IMR-90 (cell line): ENCODE results near the gene PRPF40B. TPM values are rescaled to one million over a fixed set of nuclear protein-coding genes. Genes with fewer than 3 reads are reported as not detected.

Experiments used
- ATAC-seq: fragments of 200-7000 bp; cut with Tn5 transposase; 2 replicates; pipeline ENCODE4 v1.9.1; 2020; ENCODE audit warnings: low read depth, mild to moderate bottlenecking, moderate library complexity
- BruUV-seq: library from RNA; stranded (reverse); fragments of 400-500 nt; replicated peaks from 2 replicates; lab custom pipeline; 2021; lab: Mats Ljungman, UMichigan
- CTCF ChIA-PET: fragments of 300-600 bp; formaldehyde crosslinking; extraction: SDS; loops from one replicate; lab custom pipeline; 2021; ENCODE audit warnings: antibody characterized with exemption; lab: Yijun Ruan, JAX
- POLR2A ChIA-PET: fragments of 300-600 bp; sonication (Branson Sonifier 250); formaldehyde crosslinking; loops from one replicate; lab custom pipeline; 2022; ENCODE audit warnings: antibody characterized with exemption; ENCODE audit not compliant: unreplicated experiment; lab: Charles Lee
- DNase-seq: peaks from one replicate; pipeline ENCODE4 v3.0.0; 2013
- H2AFZ ChIP-seq: replicated peaks from 2 replicates; pipeline ENCODE3; 2013; ENCODE audit warnings: low read length, mild to moderate bottlenecking; ENCODE audit not compliant: poor library complexity
- H2AK5ac ChIP-seq: 2 replicates; pipeline ENCODE4 v1.6.1; 2013; ENCODE audit warnings: low read depth, low read length, inconsistent platforms
- H2AK9ac ChIP-seq: replicated peaks from 2 replicates; pipeline ENCODE3; 2013; ENCODE audit warnings: mild to moderate bottlenecking, low read depth, low read length, moderate library complexity; ENCODE audit not compliant: poor library complexity
- H2BK120ac ChIP-seq: 2 replicates; pipeline ENCODE4 v1.6.1; 2013; ENCODE audit warnings: low read depth, low read length, inconsistent platforms
- H2BK15ac ChIP-seq: 3 replicates; pipeline ENCODE4 v1.6.1; 2013; ENCODE audit warnings: low read depth, low read length, inconsistent platforms
- H2BK20ac ChIP-seq: 2 replicates; pipeline ENCODE4 v1.6.1; 2013; ENCODE audit warnings: low read depth, mild to moderate bottlenecking, inconsistent platforms, low read length, moderate library complexity
- H2BK5ac ChIP-seq: 2 replicates; pipeline ENCODE4 v1.6.1; 2013; ENCODE audit warnings: mild to moderate bottlenecking, low read depth, low read length, inconsistent platforms; ENCODE audit not compliant: poor library complexity, severe bottlenecking
- H3K14ac ChIP-seq: replicated peaks from 2 replicates; pipeline ENCODE4 v1.6.1; 2013; ENCODE audit warnings: low read depth, low read length, inconsistent platforms
- H3K18ac ChIP-seq: 2 replicates; pipeline ENCODE4 v1.6.1; 2013; ENCODE audit warnings: low read depth, low read length, control low read depth
- H3K23ac ChIP-seq: 2 replicates; pipeline ENCODE4 v1.6.1; 2013; ENCODE audit warnings: low read depth, low read length, inconsistent platforms
- H3K27ac ChIP-seq: 2 replicates; pipeline ENCODE4 v1.5.1; 2013; ENCODE audit warnings: mild to moderate bottlenecking, control low read depth, low read length; ENCODE audit not compliant: insufficient read depth
- H3K27me3 ChIP-seq: 2 replicates; pipeline ENCODE4 v1.6.1; 2013; ENCODE audit warnings: low read length; ENCODE audit not compliant: control insufficient read depth, insufficient read depth
- H3K36me3 ChIP-seq: 2 replicates; pipeline ENCODE4 v1.6.1; 2013; ENCODE audit warnings: low read length, mixed read lengths; ENCODE audit not compliant: control insufficient read depth, insufficient read depth
- H3K4ac ChIP-seq: 2 replicates; pipeline ENCODE4 v1.6.1; 2013; ENCODE audit warnings: low read depth, low read length, inconsistent platforms
- H3K4me1 ChIP-seq: 2 replicates; pipeline ENCODE4 v1.6.1; 2013; ENCODE audit warnings: low read length, mixed read lengths; ENCODE audit not compliant: control insufficient read depth, insufficient read depth
- H3K4me2 ChIP-seq: 2 replicates; pipeline ENCODE4 v1.6.1; 2013; ENCODE audit warnings: low read depth, mild to moderate bottlenecking, control low read depth, low read length, moderate library complexity
- H3K4me3 ChIP-seq: 2 replicates; pipeline ENCODE4 v1.5.1; 2013; ENCODE audit warnings: low read depth, mild to moderate bottlenecking, control low read depth, low read length, moderate library complexity; ENCODE audit not compliant: insufficient read depth
- H3K56ac ChIP-seq: 2 replicates; pipeline ENCODE4 v1.6.1; 2013; ENCODE audit warnings: low read length, inconsistent platforms; ENCODE audit not compliant: insufficient read depth; ENCODE audit errors: extremely low read depth
- H3K79me1 ChIP-seq, 2 experiments: 2 replicates each; pipeline ENCODE4 v1.6.1; 2013; ENCODE audit warnings: low read length in 2 of 2, inconsistent platforms in 1 of 2, low read depth in 1 of 2
- H3K9ac ChIP-seq: 2 replicates; pipeline ENCODE4 v1.6.1; 2013; ENCODE audit warnings: low read depth, low read length, control low read depth
- H3K9me1 ChIP-seq: 2 replicates; pipeline ENCODE4 v1.6.1; 2013; ENCODE audit warnings: low read length, inconsistent platforms; ENCODE audit not compliant: insufficient read depth
- H3K9me3 ChIP-seq: 2 replicates; pipeline ENCODE4 v1.6.1; 2013; ENCODE audit warnings: low read length; ENCODE audit not compliant: control insufficient read depth, insufficient read depth
- H4K20me1 ChIP-seq: 2 replicates; pipeline ENCODE4 v1.6.1; 2013; ENCODE audit warnings: low read length, inconsistent platforms; ENCODE audit not compliant: insufficient read depth
- H4K5ac ChIP-seq: 2 replicates; pipeline ENCODE4 v1.6.1; 2013; ENCODE audit warnings: mild to moderate bottlenecking, low read depth, low read length, control low read depth
- H4K8ac ChIP-seq, 2 experiments: 2 replicates each; pipeline ENCODE4 v1.6.1; 2013; ENCODE audit warnings: low read depth in 2 of 2, low read length in 2 of 2, control low read depth in 1 of 2, inconsistent platforms in 1 of 2
- H4K91ac ChIP-seq: 2 replicates; pipeline ENCODE4 v1.6.1; 2013; ENCODE audit warnings: low read depth, low read length, inconsistent platforms; ENCODE audit not compliant: insufficient read depth
- CHD1 ChIP-seq: IDR thresholded peaks from 2 replicates; pipeline ENCODE4 v1.6.1; 2012; ENCODE audit warnings: low read depth, low read length, improper control_type of control experiment
- WGBS, 2 experiments: methylation state at CpG; one replicate each; pipeline versions ENCODE4 v1.1.5 to v1.1.7; 2013; ENCODE audit warnings: missing lambda C conversion rate in 2 of 2; ENCODE audit not compliant: insufficient read length in 1 of 2; ENCODE audit errors: extremely low coverage in 2 of 2; 5-methylcytosine and 5-hydroxymethylcytosine counted together
- dilution Hi-C: fragments of 300-500 bp; cut with HindIII; formaldehyde crosslinking; loops from one replicate; pipeline ENCODE4 v1.14.3; 2018; ENCODE audit warnings: low sequenced_read_pairs; ENCODE audit not compliant: unreplicated experiment
- in situ Hi-C: fragments of 300-500 bp; cut with MboI; formaldehyde crosslinking; loops from 3 replicates; pipeline ENCODE4 v1.14.3; 2019; ENCODE audit warnings: low sequenced_read_pairs, inconsistent platforms, mixed read lengths
- intact Hi-C: fragments of 100-400 bp; cut with micrococcal nuclease; formaldehyde crosslinking; loops from 2 replicates; pipeline ENCODE4 v1.10.0; 2022
- polyA plus RNA-seq, 3 experiments: library from polyadenylated mRNA; depleted of rRNA; stranded (reverse); fragments of >200 nt; gene quantifications; 2 replicates each; pipeline ENCODE4 v1.2.3, GENCODE V29; 2012; ENCODE audit warnings: low replicate concordance in 1 of 3
- total RNA-seq: library from RNA; depleted of rRNA; stranded (reverse); fragments of >200 nt; gene quantifications from 2 replicates; pipeline ENCODE4 v1.2.3, GENCODE V29; 2012

The PRPF40B gene
- total and polyA plus RNA-seq, 2 of the 4 experiments (the other 2 are of a cell fraction) = 5.0 to 11.8 TPM

DNA sequence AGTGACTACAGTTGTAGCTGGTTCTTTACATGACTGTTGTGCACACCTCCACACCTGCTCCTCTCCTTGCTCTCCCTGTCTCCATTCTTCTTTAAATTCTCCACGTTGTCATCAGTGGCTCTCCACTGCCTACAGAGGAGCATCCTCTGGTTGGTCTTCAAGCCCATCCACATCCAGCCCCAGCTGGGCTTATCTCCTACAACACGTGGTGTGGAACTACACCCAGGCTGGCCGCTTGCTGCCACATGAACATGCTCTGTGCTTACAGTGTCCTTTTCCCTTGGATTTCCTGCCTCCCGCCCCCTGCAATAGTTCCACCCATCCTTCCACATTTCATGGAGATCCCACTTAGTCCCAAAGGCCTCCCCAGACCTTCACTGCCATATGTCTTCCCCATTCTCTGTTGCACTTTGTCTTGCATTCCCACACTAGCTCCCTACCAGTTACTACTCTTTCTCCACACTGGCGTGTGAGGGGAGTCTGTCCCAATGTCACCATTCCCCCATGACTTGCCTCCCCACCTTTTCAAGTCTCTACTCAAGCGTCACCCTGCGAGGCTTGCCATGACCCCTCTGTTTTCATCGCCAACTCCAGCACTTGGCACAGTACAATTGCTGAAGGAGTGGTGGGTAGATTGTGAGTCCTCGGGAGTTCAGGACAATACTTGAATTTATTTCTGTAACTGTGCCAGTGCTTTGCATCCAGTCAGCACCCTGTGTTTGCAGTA, 45.6 kb upstream of the PRPF40B start:
- Histone ChIP-seq H3K56ac (no peak overlapping the region), H2BK120ac (no peak overlapping the region), H3K18ac (no peak overlapping the region), H3K79me1 (peaks cover 6 to 13% of the 10 kb centered on the region in 2 experiments; a peak in 3 of 4 replicates), H4K20me1 (peaks cover 9% of the 10 kb centered on the region), H3K9ac (no peak overlapping the region), H3K27me3 (no peaks in the 10 kb centered on the region), H4K5ac (no peak overlapping the region), H3K14ac (no peak overlapping the region), H3K4ac (no peak overlapping the region), H2BK15ac (no peak overlapping the region), H3K23ac (no peak overlapping the region), H3K4me2 (no peak overlapping the region), H4K8ac (no peak overlapping the region), H3K4me3 (no peak overlapping the region), H3K9me1 (no peaks in the 10 kb centered on the region), H2AFZ (no peak overlapping the region), H3K4me1 (no peaks in the 10 kb centered on the region; the same call in 1 of the 2 replicates), H2BK20ac (no peak overlapping the region), H4K91ac (no peak overlapping the region), H3K27ac (no peak overlapping the region), H3K36me3 (no peaks in the 10 kb centered on the region; the same call in 1 of the 2 replicates), H2AK9ac (no peak overlapping the region), H2AK5ac (no peak overlapping the region), H2BK5ac (no peak overlapping the region), H3K9me3 (no peaks in the 10 kb centered on the region)
- POLR2A ChIA-PET = interaction anchor here (0.6 kb wide), 1 partner anchor 1449 kb away, joined by 5 read pairs; no protein-coding TSS in a partner anchor
- no peak for TF ChIP-seq CHD1
- CTCF ChIA-PET = no interaction called here
- dilution Hi-C loops = no loop called here
- ATAC-seq (no peak), DNase-seq (no peak)
- no TSS peak for BruUV-seq
- WGBS, 2 experiments = 70% methylated on average over 4 of the region's 9 CpGs; no CpG with 5 or more reads in 1 of the 2 experiments
- intact Hi-C loops = no loop called here
- in situ Hi-C loops = no loop called here
